ENCODE results near the gene KRT76.

KRT76 gene

GRCh38 chr12:52728374-52728773 is 48.8 kb downstream of the KRT76 start:
- TF ChIP-seq CTCF (conservative IDR thresholded peaks at IDR 0.05; ENCODE audit: low read depth, low read length): no peak
- Histone ChIP-seq H3K4me2 (no peak overlapping the region), H3K27me3 (ENCODE audit: insufficient read depth, low read depth) (peaks cover 62% of the 10 kb centered on the region), H3K9ac (no peak overlapping the region), H3K36me3 (ENCODE audit: insufficient read depth) (no peaks in the 10 kb centered on the region), H3K4me3 (IDR thresholded peaks at IDR 0.05; ENCODE audit: insufficient read depth, low read depth, low read length) (no peak overlapping the region), H3K27ac (no peak overlapping the region), H3K4me1 (ENCODE audit: low read depth, poor library complexity, severe bottlenecking) (no peaks in the 10 kb centered on the region), H3K79me2 (ENCODE audit: insufficient read depth, low read depth) (no peaks in the 10 kb centered on the region), H4K20me1 (ENCODE audit: insufficient read depth) (no peaks in the 10 kb centered on the region), H2AFZ (ENCODE audit: low read depth) (no peak overlapping the region)

- no peak overlapping the region for H3K4me3 ChIP-seq (IDR thresholded peaks at IDR 0.05; ENCODE audit: insufficient read depth, low read depth, low read length)
- no peaks in the 10 kb centered on the region for H3K4me1 ChIP-seq (ENCODE audit: low read depth, poor library complexity, severe bottlenecking)
- no peak overlapping the region for H3K9ac ChIP-seq
- H4K20me1 ChIP-seq (ENCODE audit: insufficient read depth): no peaks in the 10 kb centered on the region
- peaks cover 54% of the 10 kb centered on the region for H3K27me3 ChIP-seq (ENCODE audit: insufficient read depth, low read depth)
- no peaks in the 10 kb centered on the region for H3K79me2 ChIP-seq (ENCODE audit: insufficient read depth, low read depth)
- H3K27ac ChIP-seq: no peak overlapping the region
- H2AFZ ChIP-seq (ENCODE audit: low read depth): no peak overlapping the region
- no peaks in the 10 kb centered on the region for H3K36me3 ChIP-seq (ENCODE audit: insufficient read depth)
- no peak overlapping the region for H3K4me2 ChIP-seq
- TF ChIP-seq CTCF (conservative IDR thresholded peaks at IDR 0.05; ENCODE audit: low read depth, low read length): no peak
Measured at GRCh38 chr12:52727037-52727436, 50.1 kb downstream of the KRT76 start.

GRCh38 chr12:52726451-52726850 is 50.7 kb downstream of the KRT76 start:
- Histone ChIP-seq H3K27me3 (ENCODE audit: insufficient read depth, low read depth) (peaks cover 48% of the 10 kb centered on the region), H4K20me1 (ENCODE audit: insufficient read depth) (no peaks in the 10 kb centered on the region), H2AFZ (ENCODE audit: low read depth) (no peak overlapping the region), H3K36me3 (ENCODE audit: insufficient read depth) (no peaks in the 10 kb centered on the region), H3K4me3 (IDR thresholded peaks at IDR 0.05; ENCODE audit: insufficient read depth, low read depth, low read length) (no peak overlapping the region), H3K4me2 (no peak overlapping the region), H3K27ac (no peak overlapping the region), H3K4me1 (ENCODE audit: low read depth, poor library complexity, severe bottlenecking) (no peaks in the 10 kb centered on the region), H3K9ac (no peak overlapping the region), H3K79me2 (ENCODE audit: insufficient read depth, low read depth) (no peaks in the 10 kb centered on the region)
- no peak for TF ChIP-seq CTCF (conservative IDR thresholded peaks at IDR 0.05; ENCODE audit: low read depth, low read length)

GRCh38 chr12:52724384-52724783 is 52.8 kb downstream of the KRT76 start:
- no peak overlapping the region for H3K27ac ChIP-seq
- TF ChIP-seq CTCF (conservative IDR thresholded peaks at IDR 0.05; ENCODE audit: low read depth, low read length): no peak
- no peaks in the 10 kb centered on the region for H4K20me1 ChIP-seq (ENCODE audit: insufficient read depth)
- no peaks in the 10 kb centered on the region for H3K36me3 ChIP-seq (ENCODE audit: insufficient read depth)
- no peak overlapping the region for H3K9ac ChIP-seq
- no peak overlapping the region for H2AFZ ChIP-seq (ENCODE audit: low read depth)
- H3K4me3 ChIP-seq (IDR thresholded peaks at IDR 0.05; ENCODE audit: insufficient read depth, low read depth, low read length): no peak overlapping the region
- H3K4me1 ChIP-seq (ENCODE audit: low read depth, poor library complexity, severe bottlenecking): no peaks in the 10 kb centered on the region
- no peak overlapping the region for H3K4me2 ChIP-seq
- peaks cover 34% of the 10 kb centered on the region; the same call in 1 of the 2 replicates for H3K27me3 ChIP-seq (ENCODE audit: insufficient read depth, low read depth)
- no peaks in the 10 kb centered on the region for H3K79me2 ChIP-seq (ENCODE audit: insufficient read depth, low read depth)

Data from KMS-11 (cell line).